Testis (tissue), 3 donors: ENCODE data around the gene RFX7. TPM values are rescaled to one million over a fixed set of nuclear protein-coding genes. Genes with fewer than 3 reads are reported as not detected.

ENCODE experiments used
- DNase-seq: peaks from one replicate; pipeline ENCODE4 v3.0.0-alpha.2; 2019
- H3K27ac ChIP-seq, 2 donors: fragments of 200-600 bp; sonication (generic); one replicate each; pipeline ENCODE4 v1.5.1; 2019
- H3K27me3 ChIP-seq: fragments of 200-600 bp; sonication (generic); one replicate; pipeline ENCODE4 v1.5.1; 2019
- H3K36me3 ChIP-seq: fragments of 200-600 bp; sonication (generic); one replicate; pipeline ENCODE4 v1.5.1; 2017; ENCODE audit warnings: low read depth; ENCODE audit errors: missing control alignments
- H3K4me1 ChIP-seq: fragments of 200-600 bp; sonication (generic); one replicate; pipeline ENCODE4 v1.5.1; 2019
- H3K4me3 ChIP-seq, 2 donors: fragments of 200-600 bp; sonication (generic); one replicate each; pipeline ENCODE4 v1.5.1; 2017 to 2019
- H3K9me3 ChIP-seq: fragments of 200-600 bp; sonication (generic); one replicate; pipeline ENCODE4 v1.5.1; 2017
- POLR2A ChIP-seq: fragments of 450-650 bp; IDR thresholded peaks from one replicate; pipeline ENCODE4 v1.6.1; 2017; ENCODE audit warnings: antibody characterized with exemption, mild to moderate bottlenecking, moderate library complexity
- WGBS, 2 donors: methylation state at CpG; one replicate each; pipeline ENCODE4 v1.1.5; 2018; 5-methylcytosine and 5-hydroxymethylcytosine counted together
- intact Hi-C: fragments of 100-400 bp; cut with DNase I; formaldehyde crosslinking; loops from one replicate; pipeline ENCODE4 v1.15.1; 2023; ENCODE audit warnings: low total_unique reads
- polyA plus RNA-seq: library from polyadenylated mRNA; stranded (reverse); fragments of 350-450 nt; fragmentation: Illumina TruSeq; extraction: RNeasy Lipid Tissue Mini Kit (QIAGEN cat#74804); gene quantifications from one replicate; pipeline ENCODE4 v1.2.3, GENCODE V29; 2014; ENCODE audit warnings: low read depth, low replicate concordance; ENCODE audit not compliant: insufficient read depth
- total RNA-seq, 2 donors: library from RNA; depleted of rRNA; stranded (reverse); fragments of >200 nt; gene quantifications; one replicate each; pipeline ENCODE4 v1.2.3, GENCODE V29; 2016
- TF ChIP-seq, protein P1 (sequence below), 3 experiments: fragments of 450-650 bp in 2 of 3; fragments of 200-600 bp in 1 of 3; sonication (generic) in 1 of 3; IDR thresholded peaks; one replicate each; pipeline ENCODE4 v1.5.1; 2016 to 2019; ENCODE audit warnings: antibody characterized with exemption in 3 of 3, mild to moderate bottlenecking in 2 of 3, moderate library complexity in 1 of 3

The RFX7 gene
- total and polyA plus RNA-seq, 3 donors from 2014 or later = 17.5 to 21.6 (median 19.7) TPM

DNA sequence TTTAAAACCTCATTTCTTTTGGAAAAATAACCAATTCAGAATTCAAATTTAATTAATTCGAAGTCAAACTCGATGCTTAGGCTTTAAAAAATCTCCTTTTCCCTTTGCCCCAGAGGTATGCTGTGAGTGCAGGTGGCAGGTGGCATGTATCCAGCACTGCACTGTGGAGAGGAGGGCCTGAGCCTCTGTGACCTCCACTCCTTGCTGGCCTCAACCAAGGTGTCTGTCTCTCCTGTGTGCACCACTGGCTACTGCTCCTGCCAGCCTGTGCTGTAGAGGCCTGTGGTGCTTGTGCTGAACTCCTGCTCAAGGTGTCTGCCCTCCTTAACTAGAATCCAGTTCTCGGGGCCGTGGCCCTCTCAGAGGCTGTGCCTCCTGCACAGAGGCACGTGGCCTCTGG is 194.1 kb downstream of the RFX7 start:
- no peaks in the 10 kb centered on the region for H3K4me1 ChIP-seq
- TF ChIP-seq, protein P1, sequence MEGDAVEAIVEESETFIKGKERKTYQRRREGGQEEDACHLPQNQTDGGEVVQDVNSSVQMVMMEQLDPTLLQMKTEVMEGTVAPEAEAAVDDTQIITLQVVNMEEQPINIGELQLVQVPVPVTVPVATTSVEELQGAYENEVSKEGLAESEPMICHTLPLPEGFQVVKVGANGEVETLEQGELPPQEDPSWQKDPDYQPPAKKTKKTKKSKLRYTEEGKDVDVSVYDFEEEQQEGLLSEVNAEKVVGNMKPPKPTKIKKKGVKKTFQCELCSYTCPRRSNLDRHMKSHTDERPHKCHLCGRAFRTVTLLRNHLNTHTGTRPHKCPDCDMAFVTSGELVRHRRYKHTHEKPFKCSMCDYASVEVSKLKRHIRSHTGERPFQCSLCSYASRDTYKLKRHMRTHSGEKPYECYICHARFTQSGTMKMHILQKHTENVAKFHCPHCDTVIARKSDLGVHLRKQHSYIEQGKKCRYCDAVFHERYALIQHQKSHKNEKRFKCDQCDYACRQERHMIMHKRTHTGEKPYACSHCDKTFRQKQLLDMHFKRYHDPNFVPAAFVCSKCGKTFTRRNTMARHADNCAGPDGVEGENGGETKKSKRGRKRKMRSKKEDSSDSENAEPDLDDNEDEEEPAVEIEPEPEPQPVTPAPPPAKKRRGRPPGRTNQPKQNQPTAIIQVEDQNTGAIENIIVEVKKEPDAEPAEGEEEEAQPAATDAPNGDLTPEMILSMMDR (IDR thresholded peaks at IDR 0.05) = no peak
- TF ChIP-seq POLR2A = no peak
- no peak overlapping the region for H3K27ac ChIP-seq
- no peaks in the 10 kb centered on the region for H3K9me3 ChIP-seq
- 93 to 97% methylated on average over 5 of the region's 5 CpGs for WGBS, 2 donors
- H3K36me3 ChIP-seq = no peaks in the 10 kb centered on the region
- intact Hi-C loops = no loop called here
- DNase-seq = no peak
- H3K4me3 ChIP-seq = no peak overlapping the region
- H3K27me3 ChIP-seq = no peaks in the 10 kb centered on the region

DNA sequence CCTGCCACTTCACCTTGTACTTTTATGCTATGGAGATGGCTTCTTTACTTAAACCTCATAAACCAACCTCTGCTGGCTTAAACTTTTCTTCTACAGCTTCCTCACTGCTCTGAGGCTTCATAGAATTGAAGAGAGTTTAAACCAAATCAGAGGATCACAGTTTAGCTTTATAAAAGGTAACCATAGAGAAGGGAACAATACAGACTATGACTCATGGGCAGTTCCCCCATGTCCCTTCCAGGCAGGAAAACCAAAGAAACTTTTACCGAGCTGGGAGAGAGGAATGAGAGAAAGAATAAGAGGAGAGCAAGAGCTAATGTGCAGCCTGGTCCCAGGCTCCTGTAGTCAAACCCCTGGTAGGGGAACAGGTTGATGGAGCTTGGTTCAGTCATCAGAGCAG is 196.3 kb downstream of the RFX7 start:
- no peak for DNase-seq
- Histone ChIP-seq H3K27ac (no peak overlapping the region), H3K9me3 (no peaks in the 10 kb centered on the region), H3K4me1 (no peaks in the 10 kb centered on the region), H3K4me3 (no peak overlapping the region), H3K36me3 (no peaks in the 10 kb centered on the region), H3K27me3 (no peaks in the 10 kb centered on the region)
- WGBS, 2 donors = 67 to 71% methylated on average over 1 of the region's 1 CpG
- intact Hi-C loops = no loop called here
- TF ChIP-seq POLR2A = no peak
- TF ChIP-seq, protein P1 (IDR thresholded peaks at IDR 0.05) = no peak

DNA sequence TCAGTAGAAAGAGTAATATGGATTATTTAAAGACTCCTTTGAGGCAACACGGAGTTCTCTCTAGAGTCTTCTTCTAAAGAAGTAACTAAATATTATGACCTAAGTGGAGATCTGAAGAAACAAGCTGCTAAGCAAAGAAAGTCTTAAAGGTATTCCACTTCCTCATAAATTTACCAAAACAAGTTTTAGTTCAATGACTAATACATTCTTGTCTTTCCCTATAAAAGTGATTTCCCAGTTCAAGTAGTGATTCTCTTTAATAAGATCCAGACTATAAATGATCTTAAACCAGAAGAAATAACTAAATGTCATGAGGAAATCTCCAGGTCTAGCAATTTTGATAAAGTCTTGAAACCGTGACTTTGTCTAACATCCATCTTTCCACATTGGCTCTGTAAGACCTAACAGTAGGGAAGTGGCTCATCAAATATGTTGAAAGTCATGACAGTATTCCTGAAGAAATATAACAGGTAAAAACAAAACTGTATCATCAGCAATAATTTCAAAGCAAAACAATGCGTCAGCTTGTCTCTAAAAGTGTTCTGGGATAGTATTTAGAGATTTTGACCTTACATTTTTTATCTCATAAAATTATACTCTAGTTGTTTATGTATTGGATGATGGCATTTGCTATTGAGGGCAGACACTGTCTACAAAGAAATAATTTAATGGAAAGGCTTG is 198.5 kb downstream of the RFX7 start:
- Histone ChIP-seq H3K4me1 (no peaks in the 10 kb centered on the region), H3K27me3 (no peaks in the 10 kb centered on the region), H3K36me3 (no peaks in the 10 kb centered on the region), H3K9me3 (no peaks in the 10 kb centered on the region), H3K4me3 (no peak overlapping the region), H3K27ac (no peak overlapping the region)
- 91 to 93% methylated on average over 3 of the region's 3 CpGs for WGBS, 2 donors
- TF ChIP-seq, protein P1 (IDR thresholded peaks at IDR 0.05) = no peak
- no peak for TF ChIP-seq POLR2A
- intact Hi-C loops = no loop called here
- DNase-seq = no peak

DNA sequence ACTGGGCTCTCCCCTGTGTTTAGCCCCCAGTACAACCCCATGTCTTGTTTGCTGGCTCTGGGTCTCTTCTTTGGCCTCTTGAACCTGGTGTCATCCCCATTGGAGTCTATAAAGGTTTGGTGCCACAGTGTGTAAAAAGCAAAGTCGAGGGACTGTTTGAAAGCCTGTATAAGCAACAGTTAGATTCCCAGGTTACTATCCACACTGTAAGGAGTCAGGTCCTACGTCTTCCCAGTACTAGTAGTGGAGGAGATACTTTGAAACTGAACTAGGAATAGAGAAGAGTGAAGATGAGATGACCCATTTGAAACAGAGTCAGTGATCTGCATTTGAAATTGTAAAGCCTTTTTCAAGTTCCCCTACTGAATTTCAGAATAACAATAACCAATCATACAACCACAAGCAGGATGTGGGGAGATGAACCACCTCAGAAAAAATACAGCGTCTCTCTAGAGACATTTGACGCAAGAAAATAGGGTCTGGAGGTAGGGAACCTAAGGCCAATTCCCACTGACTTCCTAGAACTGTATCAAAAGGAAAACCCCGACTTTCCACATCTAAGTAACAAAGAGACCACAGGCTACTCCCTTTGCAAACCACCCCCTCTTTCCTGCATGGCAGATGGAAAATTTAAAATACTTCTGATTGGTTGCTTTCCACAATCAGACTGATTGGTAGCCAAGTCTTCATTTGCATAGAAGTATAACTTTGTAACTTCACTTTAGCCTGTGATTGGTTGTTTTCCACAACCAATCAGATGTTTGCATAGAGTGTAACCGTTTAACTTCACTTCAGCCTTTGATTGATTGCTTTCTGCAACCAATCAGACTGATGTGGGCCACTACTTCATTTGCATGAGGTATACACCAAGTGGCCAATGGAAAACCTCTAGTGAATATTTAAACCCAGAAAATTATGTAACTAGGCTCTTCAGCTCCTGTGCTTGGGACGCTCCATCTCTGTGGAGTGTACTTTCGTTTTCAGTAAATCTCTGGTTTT is 200.4 kb downstream of the RFX7 start:
- no peaks in the 10 kb centered on the region for H3K36me3 ChIP-seq
- H3K4me3 ChIP-seq = no peak overlapping the region
- intact Hi-C loops = no loop called here
- WGBS, 2 donors = 45 to 69% methylated on average over 8 of the region's 8 CpGs
- TF ChIP-seq, protein P1 (IDR thresholded peaks at IDR 0.05) = no peak
- TF ChIP-seq POLR2A = no peak
- H3K4me1 ChIP-seq = no peaks in the 10 kb centered on the region
- no peaks in the 10 kb centered on the region for H3K9me3 ChIP-seq
- no peak for DNase-seq
- H3K27me3 ChIP-seq = no peaks in the 10 kb centered on the region
- no peak overlapping the region for H3K27ac ChIP-seq
